H9 (cell line): ENCODE data around the gene SPSB2. TPM values are rescaled to one million over a fixed set of nuclear protein-coding genes. Genes with fewer than 3 reads are reported as not detected.
A peak's percentile ranks its signal among the peaks of the same experiment; 100 is the strongest.

Source experiments
- DNase-seq: peaks from one replicate; pipeline ENCODE4 v3.0.0-alpha.2; 2017
- H2AFZ ChIP-seq: one replicate; pipeline ENCODE4 v1.6.1; 2013; ENCODE audit warnings: mild to moderate bottlenecking, low read length, control low read depth, moderate library complexity
- H2AK5ac ChIP-seq: 2 replicates; pipeline ENCODE4 v1.6.1; 2013; ENCODE audit warnings: low read length, control low read depth, mixed read lengths; ENCODE audit not compliant: insufficient read length
- H2BK120ac ChIP-seq: one replicate; pipeline ENCODE4 v1.6.1; 2013; ENCODE audit warnings: low read depth, mild to moderate bottlenecking, low read length, control low read depth, inconsistent platforms; ENCODE audit not compliant: poor library complexity, severe bottlenecking
- H2BK12ac ChIP-seq: 2 replicates; pipeline ENCODE4 v1.6.1; 2013; ENCODE audit warnings: low read length, control low read depth, mixed read lengths, low read depth; ENCODE audit not compliant: insufficient read length
- H2BK15ac ChIP-seq: 2 replicates; pipeline ENCODE4 v1.6.1; 2013; ENCODE audit warnings: low read depth, low read length, control low read depth
- H2BK20ac ChIP-seq: one replicate; pipeline ENCODE4 v1.6.1; 2013; ENCODE audit warnings: low read depth, mild to moderate bottlenecking, low read length, control low read depth, inconsistent platforms; ENCODE audit not compliant: poor library complexity, severe bottlenecking
- H2BK5ac ChIP-seq: 2 replicates; pipeline ENCODE4 v1.6.1; 2013; ENCODE audit warnings: low read length, control low read depth, mixed read lengths; ENCODE audit not compliant: insufficient read length
- H3K14ac ChIP-seq: 2 replicates; pipeline ENCODE4 v1.6.1; 2013; ENCODE audit warnings: low read length, control low read depth; ENCODE audit not compliant: insufficient read depth
- H3K18ac ChIP-seq: 2 replicates; pipeline ENCODE4 v1.6.1; 2013; ENCODE audit warnings: low read depth, mild to moderate bottlenecking, mixed read lengths, low read length, control low read depth; ENCODE audit not compliant: insufficient read length
- H3K23ac ChIP-seq: 2 replicates; pipeline ENCODE4 v1.6.1; 2013; ENCODE audit warnings: low read length, control low read depth, mixed read lengths, low read depth; ENCODE audit not compliant: insufficient read length
- H3K23me2 ChIP-seq: 2 replicates; pipeline ENCODE4 v1.6.1; 2013; ENCODE audit warnings: low read depth, mild to moderate bottlenecking, mixed read lengths, low read length, control low read depth; ENCODE audit not compliant: insufficient read length, poor library complexity, severe bottlenecking
- H3K27ac ChIP-seq: 2 replicates; pipeline ENCODE4 v1.5.1; 2013; ENCODE audit warnings: low read length, control low read depth, mixed read lengths, low read depth; ENCODE audit not compliant: insufficient read length
- H3K27me3 ChIP-seq: 2 replicates; pipeline ENCODE4 v1.6.1; 2013; ENCODE audit warnings: low read length, control low read depth, inconsistent platforms; ENCODE audit not compliant: insufficient read depth
- H3K4ac ChIP-seq: 2 replicates; pipeline ENCODE4 v1.6.1; 2013; ENCODE audit warnings: low read depth, mild to moderate bottlenecking, control low read depth, inconsistent platforms, low read length, moderate library complexity
- H3K4me1 ChIP-seq: 2 replicates; pipeline ENCODE4 v1.6.1; 2013; ENCODE audit warnings: low read length, control low read depth, inconsistent platforms; ENCODE audit not compliant: insufficient read depth
- H3K4me2 ChIP-seq: 2 replicates; pipeline ENCODE4 v1.6.1; 2013; ENCODE audit warnings: low read length, control low read depth, mixed read lengths; ENCODE audit not compliant: insufficient read length, insufficient read depth
- H3K56ac ChIP-seq: 2 replicates; pipeline ENCODE4 v1.6.1; 2013; ENCODE audit warnings: low read depth, mild to moderate bottlenecking, mixed read lengths, low read length, control low read depth; ENCODE audit not compliant: insufficient read length
- H3K79me1 ChIP-seq: 2 replicates; pipeline ENCODE4 v1.6.1; 2013; ENCODE audit warnings: low read depth, mild to moderate bottlenecking, moderate library complexity, low read length, control low read depth, inconsistent platforms; ENCODE audit not compliant: insufficient read depth, poor library complexity, severe bottlenecking
- H3K79me2 ChIP-seq: 2 replicates; pipeline ENCODE4 v1.6.1; 2013; ENCODE audit warnings: low read length, control low read depth, inconsistent platforms; ENCODE audit not compliant: insufficient read depth
- H3K9ac ChIP-seq: 2 replicates; pipeline ENCODE4 v1.6.1; 2013; ENCODE audit warnings: low read length, control low read depth, mixed read lengths; ENCODE audit not compliant: insufficient read length; ENCODE audit errors: extremely low read depth
- H3K9me3 ChIP-seq: one replicate; pipeline ENCODE4 v1.6.1; 2013; ENCODE audit warnings: low read depth, low read length, inconsistent platforms; ENCODE audit not compliant: control insufficient read depth
- H3T11ph ChIP-seq: one replicate; pipeline ENCODE4 v1.6.1; 2013; ENCODE audit warnings: mild to moderate bottlenecking, low read length, control low read depth, inconsistent platforms
- H4K20me1 ChIP-seq: one replicate; pipeline ENCODE4 v1.6.1; 2013; ENCODE audit not compliant: control insufficient read depth, insufficient read length, insufficient read depth
- H4K5ac ChIP-seq: 2 replicates; pipeline ENCODE4 v1.6.1; 2013; ENCODE audit warnings: low read depth, mild to moderate bottlenecking, mixed read lengths, low read length, control low read depth; ENCODE audit not compliant: insufficient read length
- H4K8ac ChIP-seq: replicated peaks from 2 replicates; pipeline ENCODE4 v1.6.1; 2013; ENCODE audit warnings: low read length, control low read depth, mixed read lengths, low read depth; ENCODE audit not compliant: insufficient read length
- H4K91ac ChIP-seq: 2 replicates; pipeline ENCODE4 v1.6.1; 2013; ENCODE audit warnings: low read depth, mild to moderate bottlenecking, moderate library complexity, mixed read lengths, low read length, control low read depth; ENCODE audit not compliant: insufficient read length
- H3K27ac Mint-ChIP-seq, 3 experiments: 2 replicates in 2 of 3; 3 replicates in 1 of 3; pipeline ENCODE4 v1.8.0; 2020 to 2021; ENCODE audit warnings: mixed read lengths in 3 of 3, mild to moderate bottlenecking in 1 of 3, moderate library complexity in 1 of 3
- H3K27me3 Mint-ChIP-seq: 2 replicates; pipeline ENCODE4 v1.8.0; 2021; ENCODE audit warnings: low read depth, mild to moderate bottlenecking, moderate library complexity, mixed read lengths
- H3K36me3 Mint-ChIP-seq, 3 experiments: 2 replicates in 2 of 3; 3 replicates in 1 of 3; pipeline ENCODE4 v1.8.0; 2020 to 2021; ENCODE audit warnings: low read depth in 3 of 3, mixed read lengths in 3 of 3; ENCODE audit not compliant: insufficient read depth in 1 of 3
- H3K4me1 Mint-ChIP-seq, 2 experiments: 2 replicates each; pipeline ENCODE4 v1.8.0; 2020; ENCODE audit warnings: mixed read lengths in 2 of 2
- H3K4me3 Mint-ChIP-seq, 2 experiments: 2 replicates in 1 of 2; 3 replicates in 1 of 2; pipeline ENCODE4 v1.8.0; 2020 to 2021; ENCODE audit warnings: mild to moderate bottlenecking in 2 of 2, mixed read lengths in 2 of 2, moderate library complexity in 1 of 2
- H3K9me3 Mint-ChIP-seq, 2 experiments: 2 replicates in 1 of 2; 3 replicates in 1 of 2; pipeline ENCODE4 v1.8.0; 2020; ENCODE audit warnings: mild to moderate bottlenecking in 2 of 2, mixed read lengths in 2 of 2, moderate library complexity in 1 of 2
- WGBS: extraction: QIAGEN DNeasy Blood & Tissue Kit; methylation state at CpG from one replicate; pipeline ENCODE4 v1.1.7; 2013; ENCODE audit warnings: missing lambda C conversion rate, low lambda C conversion rate, mixed read lengths; ENCODE audit not compliant: insufficient read length; ENCODE audit errors: extremely low coverage; 5-methylcytosine and 5-hydroxymethylcytosine counted together
- total RNA-seq: library from RNA; stranded (reverse); gene quantifications from 2 replicates; pipeline ENCODE4 v1.2.1, GENCODE V29; 2021
- TF ChIP-seq, protein P1 (sequence below): fragments of 200-600 bp; sonication (generic); conservative IDR thresholded peaks from 3 replicates; pipeline ENCODE4 v1.8.0; 2021; ENCODE audit warnings: antibody characterized with exemption, mild to moderate bottlenecking

Gene SPSB2
- total RNA-seq, 1 experiment from 2014 or later = 13.7 TPM

- H3K4me1 ChIP-seq = no peaks in the 10 kb centered on the region
- H3K23ac ChIP-seq = no peak overlapping the region
- no peaks in the 10 kb centered on the region for H3K27me3 ChIP-seq
- H3K79me1 ChIP-seq = no peaks in the 10 kb centered on the region
- Mint-ChIP-seq H3K4me1 (peaks cover 3 to 25% of the 10 kb centered on the region in 2 experiments), H3K27ac (peak overlapping the region in 1 of 3 experiments; percentile 71; a peak in 1 of 7 replicates), H3K4me3 (peak overlapping the region in 1 of 2 experiments; percentile 25; a peak in 1 of 5 replicates), H3K36me3 (peaks cover 43 to 85% (median 76%) of the 10 kb centered on the region in 3 experiments; a peak in 6 of 7 replicates), H3K9me3 (no peaks in the 10 kb centered on the region; a peak in 1 of 5 replicates), H3K27me3 (no peaks in the 10 kb centered on the region)
- no peak overlapping the region for H4K91ac ChIP-seq
- no peak overlapping the region for H3K18ac ChIP-seq
- no CpG with 5 or more reads among the region's 5 CpGs for WGBS
- no peak overlapping the region for H3K4me2 ChIP-seq
- no peak for DNase-seq
- no peaks in the 10 kb centered on the region for H4K20me1 ChIP-seq
- no peak overlapping the region for H3K9ac ChIP-seq
- no peak overlapping the region for H4K5ac ChIP-seq
- H2BK120ac ChIP-seq = no peak overlapping the region
- no peaks in the 10 kb centered on the region for H3K9me3 ChIP-seq
- no peak overlapping the region for H2BK20ac ChIP-seq
- H4K8ac ChIP-seq = no peak overlapping the region
- H2AK5ac ChIP-seq = no peak overlapping the region
- H2AFZ ChIP-seq = no peak overlapping the region
- no peaks in the 10 kb centered on the region for H3K23me2 ChIP-seq
- H3K27ac ChIP-seq = no peak overlapping the region
- no peak overlapping the region for H2BK5ac ChIP-seq
- no peak overlapping the region for H2BK12ac ChIP-seq
- TF ChIP-seq, protein P1, sequence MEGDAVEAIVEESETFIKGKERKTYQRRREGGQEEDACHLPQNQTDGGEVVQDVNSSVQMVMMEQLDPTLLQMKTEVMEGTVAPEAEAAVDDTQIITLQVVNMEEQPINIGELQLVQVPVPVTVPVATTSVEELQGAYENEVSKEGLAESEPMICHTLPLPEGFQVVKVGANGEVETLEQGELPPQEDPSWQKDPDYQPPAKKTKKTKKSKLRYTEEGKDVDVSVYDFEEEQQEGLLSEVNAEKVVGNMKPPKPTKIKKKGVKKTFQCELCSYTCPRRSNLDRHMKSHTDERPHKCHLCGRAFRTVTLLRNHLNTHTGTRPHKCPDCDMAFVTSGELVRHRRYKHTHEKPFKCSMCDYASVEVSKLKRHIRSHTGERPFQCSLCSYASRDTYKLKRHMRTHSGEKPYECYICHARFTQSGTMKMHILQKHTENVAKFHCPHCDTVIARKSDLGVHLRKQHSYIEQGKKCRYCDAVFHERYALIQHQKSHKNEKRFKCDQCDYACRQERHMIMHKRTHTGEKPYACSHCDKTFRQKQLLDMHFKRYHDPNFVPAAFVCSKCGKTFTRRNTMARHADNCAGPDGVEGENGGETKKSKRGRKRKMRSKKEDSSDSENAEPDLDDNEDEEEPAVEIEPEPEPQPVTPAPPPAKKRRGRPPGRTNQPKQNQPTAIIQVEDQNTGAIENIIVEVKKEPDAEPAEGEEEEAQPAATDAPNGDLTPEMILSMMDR = no peak
- no peak overlapping the region for H3K56ac ChIP-seq
- no peak overlapping the region for H2BK15ac ChIP-seq
- H3T11ph ChIP-seq = no peak overlapping the region
- H3K79me2 ChIP-seq = peaks cover 1% of the 10 kb centered on the region; the same call in 1 of the 2 replicates
- H3K14ac ChIP-seq = no peak overlapping the region
- H3K4ac ChIP-seq = no peak overlapping the region
Observed at GRCh38 chr12:6834873-6835272, 38.2 kb downstream of the SPSB2 start.
